ENCODE data around the gene PIGP. TPM values are rescaled to one million over a fixed set of nuclear protein-coding genes. Genes with fewer than 3 reads are reported as not detected.

The PIGP gene
- polyA plus RNA-seq, 3 donors = 8.8 to 17.6 (median 10.6) TPM

GRCh38 chr21:37071561-37072273 lies 1.2 kb downstream of the PIGP start:
- H3K9ac ChIP-seq (ENCODE audit: insufficient read depth, low read length, poor library complexity, severe bottlenecking) = peak overlapping the region; percentile 91
- WGBS (ENCODE audit: insufficient coverage) = 44% methylated on average over 6 of the region's 12 CpGs
- peak overlapping the region; percentile 92 to 95 for H3K27ac ChIP-seq (ENCODE audit: low read depth in 1 of 2, low read length in 2 of 2)
- no peaks in the 10 kb centered on the region for H3K27me3 ChIP-seq (ENCODE audit: control insufficient read depth in 2 of 2, insufficient read depth in 2 of 2, low read length in 2 of 2)
- H4K20me1 ChIP-seq (ENCODE audit: insufficient read depth, low read length) = peaks cover 9% of the 10 kb centered on the region
- H3K79me2 ChIP-seq (ENCODE audit: insufficient read depth, low read length) = peaks cover 34% of the 10 kb centered on the region
- H3K9me3 Mint-ChIP-seq = peaks cover 0 to 2% (median 0%) of the 10 kb centered on the region in 7 donors
- peaks cover 0 to 6% of the 10 kb centered on the region in 2 donors for H3K36me3 ChIP-seq (replicated peaks in 1 of 2; ENCODE audit: control insufficient read depth in 1 of 2, insufficient read depth in 2 of 2, low read length in 2 of 2)
- peak overlapping the region; percentile 66 to 95 (median 86) for H3K27ac Mint-ChIP-seq
- H3K4me3 Mint-ChIP-seq = peak overlapping the region; percentile 78 to 88
- peaks cover 14 to 16% of the 10 kb centered on the region in 2 donors for H3K36me3 Mint-ChIP-seq
- peak in 2 of 3 donors; percentile 13 to 28 for DNase-seq
- peaks cover 0 to 4% (median 1%) of the 10 kb centered on the region in 3 donors for H3K27me3 Mint-ChIP-seq (ENCODE audit: low read depth in 3 of 3)
- peak overlapping the region; percentile 93 for H2AFZ ChIP-seq (ENCODE audit: insufficient read depth, low read depth, low read length, poor library complexity, severe bottlenecking)
- intact Hi-C loops (cut with micrococcal nuclease) = loop anchor here in 1 of 2 donors (5.0 to 10.0 kb wide), 2 partner anchors 79 to 293 kb away; partner anchors contain the start of gene DYRK1A
- peaks cover 18 to 39% of the 10 kb centered on the region in 2 donors for H3K4me1 ChIP-seq (ENCODE audit: control insufficient read depth in 1 of 2, insufficient read depth in 2 of 2, low read length in 2 of 2)
- H3K4me1 Mint-ChIP-seq = peaks cover 30% of the 10 kb centered on the region
- H3K4me2 ChIP-seq (replicated peaks; ENCODE audit: extremely low read depth, low read length, poor library complexity, severe bottlenecking) = peak overlapping the region; percentile 88
- H3K9me3 ChIP-seq (replicated peaks in 1 of 2; ENCODE audit: control insufficient read depth in 1 of 2, insufficient read depth in 1 of 2, low read length in 2 of 2) = no peaks in the 10 kb centered on the region
- H3K4me3 ChIP-seq (replicated peaks in 1 of 3; ENCODE audit: low read depth in 2 of 3, low read length in 3 of 3) = peak overlapping the region; percentile 66 to 91 (median 89)
- TF ChIP-seq, protein P1, sequence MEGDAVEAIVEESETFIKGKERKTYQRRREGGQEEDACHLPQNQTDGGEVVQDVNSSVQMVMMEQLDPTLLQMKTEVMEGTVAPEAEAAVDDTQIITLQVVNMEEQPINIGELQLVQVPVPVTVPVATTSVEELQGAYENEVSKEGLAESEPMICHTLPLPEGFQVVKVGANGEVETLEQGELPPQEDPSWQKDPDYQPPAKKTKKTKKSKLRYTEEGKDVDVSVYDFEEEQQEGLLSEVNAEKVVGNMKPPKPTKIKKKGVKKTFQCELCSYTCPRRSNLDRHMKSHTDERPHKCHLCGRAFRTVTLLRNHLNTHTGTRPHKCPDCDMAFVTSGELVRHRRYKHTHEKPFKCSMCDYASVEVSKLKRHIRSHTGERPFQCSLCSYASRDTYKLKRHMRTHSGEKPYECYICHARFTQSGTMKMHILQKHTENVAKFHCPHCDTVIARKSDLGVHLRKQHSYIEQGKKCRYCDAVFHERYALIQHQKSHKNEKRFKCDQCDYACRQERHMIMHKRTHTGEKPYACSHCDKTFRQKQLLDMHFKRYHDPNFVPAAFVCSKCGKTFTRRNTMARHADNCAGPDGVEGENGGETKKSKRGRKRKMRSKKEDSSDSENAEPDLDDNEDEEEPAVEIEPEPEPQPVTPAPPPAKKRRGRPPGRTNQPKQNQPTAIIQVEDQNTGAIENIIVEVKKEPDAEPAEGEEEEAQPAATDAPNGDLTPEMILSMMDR (IDR thresholded peaks at IDR 0.05) = no peak

DNA sequence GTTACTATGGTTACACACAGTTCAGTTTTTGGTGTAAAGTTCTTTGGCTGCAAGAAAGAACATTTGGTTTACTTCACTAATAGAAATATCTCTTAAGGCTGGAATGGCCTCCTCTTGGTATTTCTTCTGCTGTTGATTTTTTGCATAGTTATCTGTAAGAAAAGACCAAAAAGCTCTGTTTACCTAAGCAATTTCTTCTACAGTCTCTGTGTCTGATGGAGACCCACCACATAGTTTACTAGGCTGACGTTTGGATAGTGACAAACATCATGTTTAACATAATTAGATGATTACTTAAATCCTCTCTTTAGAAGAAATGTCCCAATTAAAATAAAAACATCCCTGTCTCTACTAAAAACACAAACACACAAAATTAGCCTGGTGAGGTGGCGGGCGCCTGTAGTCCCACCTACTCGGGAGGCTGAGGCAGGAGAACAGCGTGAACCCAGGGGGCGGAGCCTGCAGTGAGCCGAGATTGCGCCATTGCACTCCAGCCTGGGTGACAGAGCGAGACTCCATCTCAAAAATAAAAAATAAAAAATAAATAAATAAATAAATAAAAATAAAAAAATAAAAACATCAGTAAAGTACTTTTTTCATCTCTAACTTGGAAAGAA lies 7.2 kb downstream of the PIGP start:
- Histone ChIP-seq H3K9ac (ENCODE audit: insufficient read depth, low read length, poor library complexity, severe bottlenecking) (no peak overlapping the region), H2AFZ (ENCODE audit: insufficient read depth, low read depth, low read length, poor library complexity, severe bottlenecking) (no peak overlapping the region), H3K4me3 (replicated peaks in 1 of 3; ENCODE audit: low read depth in 2 of 3, low read length in 3 of 3) (no peak overlapping the region), H3K4me2 (replicated peaks; ENCODE audit: extremely low read depth, low read length, poor library complexity, severe bottlenecking) (no peak overlapping the region), H3K27ac (ENCODE audit: low read depth in 1 of 2, low read length in 2 of 2) (no peak overlapping the region), H3K36me3 (replicated peaks in 1 of 2; ENCODE audit: control insufficient read depth in 1 of 2, insufficient read depth in 2 of 2, low read length in 2 of 2) (peaks cover 3 to 14% of the 10 kb centered on the region in 2 donors), H3K9me3 (replicated peaks in 1 of 2; ENCODE audit: control insufficient read depth in 1 of 2, insufficient read depth in 1 of 2, low read length in 2 of 2) (no peaks in the 10 kb centered on the region), H3K79me2 (ENCODE audit: insufficient read depth, low read length) (no peaks in the 10 kb centered on the region), H4K20me1 (ENCODE audit: insufficient read depth, low read length) (no peaks in the 10 kb centered on the region), H3K27me3 (ENCODE audit: control insufficient read depth in 2 of 2, insufficient read depth in 2 of 2, low read length in 2 of 2) (no peaks in the 10 kb centered on the region), H3K4me1 (ENCODE audit: control insufficient read depth in 1 of 2, insufficient read depth in 2 of 2, low read length in 2 of 2) (no peaks in the 10 kb centered on the region)
- Mint-ChIP-seq H3K4me1 (peaks cover 2% of the 10 kb centered on the region), H3K9me3 (peaks cover 0 to 2% (median 0%) of the 10 kb centered on the region in 7 donors), H3K27ac (no peak overlapping the region), H3K27me3 (ENCODE audit: low read depth in 3 of 3) (peaks cover 0 to 2% (median 1%) of the 10 kb centered on the region in 3 donors), H3K36me3 (peaks cover 25 to 26% of the 10 kb centered on the region in 2 donors), H3K4me3 (no peak overlapping the region)
- no peak for DNase-seq
- 100% methylated on average over 2 of the region's 9 CpGs for WGBS (ENCODE audit: insufficient coverage)
- intact Hi-C loops (cut with micrococcal nuclease) = no loop called here
- TF ChIP-seq, protein P1 (IDR thresholded peaks at IDR 0.05) = no peak
